Inflammatory macrophage treated with lipopolysaccharide for 4 hours (primary cell): ENCODE data around the gene RLN2.

Experiments
- DNase-seq: peaks from one replicate; pipeline ENCODE4 v3.0.0-alpha.2; 2020

RLN2 gene

GRCh38 chr9:5265939-5266338 lies 38.6 kb downstream of the RLN2 start:
- no peak for DNase-seq

- no peak for DNase-seq
Measured at GRCh38 chr9:5264219-5264595, 40.3 kb downstream of the RLN2 start.

- no peak for DNase-seq
Measured at GRCh38 chr9:5263351-5264218, 40.9 kb downstream of the RLN2 start.
